ENCODE measurements around the gene CASP2. TPM values are rescaled to one million over a fixed set of nuclear protein-coding genes. Genes with fewer than 3 reads are reported as not detected.

The CASP2 gene
- polyA plus RNA-seq, 1 donor (not counting 4 experiments of a cell fraction or from before 2014, with no cell fraction given), result 12.8 TPM

DNA sequence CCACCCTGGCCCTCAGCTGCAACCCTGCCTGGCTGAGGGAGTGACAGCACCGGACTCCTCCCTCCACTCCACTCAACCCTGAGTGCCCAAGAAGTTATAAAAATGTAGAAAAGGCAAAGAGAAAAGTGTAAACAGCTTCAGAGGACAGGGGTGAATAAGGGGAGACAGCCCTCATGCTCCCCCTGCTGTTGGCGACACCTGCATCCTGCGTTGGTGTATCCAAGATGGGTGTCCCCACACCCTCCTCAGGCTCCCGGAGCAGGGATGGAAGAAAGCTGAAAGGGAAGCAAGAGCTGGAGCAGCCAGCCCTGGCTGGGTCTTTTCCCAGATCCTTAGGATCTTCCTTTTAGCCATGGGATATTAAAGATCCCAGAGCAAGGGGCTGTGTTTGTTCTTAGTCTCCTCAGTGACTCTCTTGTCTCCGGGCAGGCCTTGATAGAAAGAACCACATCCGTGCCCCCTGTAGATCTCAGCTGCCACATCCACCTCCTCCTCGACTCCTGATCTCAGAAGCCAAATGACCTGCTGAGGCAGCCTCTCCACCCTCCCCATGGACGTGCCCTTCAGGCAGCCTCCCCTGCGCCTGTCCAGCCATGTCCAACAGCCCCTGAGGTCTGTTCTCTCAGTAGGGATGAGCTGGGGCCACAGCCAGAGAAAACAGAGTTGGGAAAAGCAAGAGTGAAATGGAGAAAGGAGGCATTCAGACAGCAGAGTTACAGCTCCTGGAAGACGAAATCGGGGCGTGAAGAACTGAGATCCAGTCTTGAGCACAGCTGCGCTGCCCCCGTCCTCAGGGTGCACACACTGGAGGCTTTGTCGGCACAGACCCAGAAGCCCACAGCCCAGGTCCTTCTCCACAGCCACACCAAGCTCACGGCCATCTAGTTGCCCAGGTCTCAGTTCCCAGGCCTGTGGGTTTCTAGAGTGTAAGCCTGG, 67.6 kb downstream of the CASP2 start:
- H3K27ac ChIP-seq (ENCODE audit: control insufficient read depth, insufficient read depth, low read length), result no peak overlapping the region
- no peak overlapping the region for H3K9ac ChIP-seq (ENCODE audit: control insufficient read depth, extremely low read depth, insufficient read depth, low read length)
- H3K9me3 ChIP-seq (ENCODE audit: control insufficient read depth, low read depth, low read length), result no peaks in the 10 kb centered on the region
- H3K36me3 ChIP-seq (ENCODE audit: control insufficient read depth in 2 of 2, extremely low read depth in 1 of 2, insufficient read depth in 2 of 2, low read length in 2 of 2), result no peaks in the 10 kb centered on the region
- no peaks in the 10 kb centered on the region for H3K4me1 ChIP-seq (ENCODE audit: control insufficient read depth, extremely low read depth, insufficient read depth, low read length)
- H3K4me3 ChIP-seq (ENCODE audit: control insufficient read depth in 2 of 3, extremely low read depth in 1 of 3, insufficient read depth in 2 of 3, low read depth in 1 of 3, low read length in 3 of 3), result no peak overlapping the region
- DNase-seq (ENCODE audit: low read depth, low spot score) (no peak), FAIRE-seq (no peak)
- H3K9me1 ChIP-seq (ENCODE audit: control insufficient read depth, extremely low read depth, insufficient read depth, low read length), result no peaks in the 10 kb centered on the region
- TF ChIP-seq, protein P1, sequence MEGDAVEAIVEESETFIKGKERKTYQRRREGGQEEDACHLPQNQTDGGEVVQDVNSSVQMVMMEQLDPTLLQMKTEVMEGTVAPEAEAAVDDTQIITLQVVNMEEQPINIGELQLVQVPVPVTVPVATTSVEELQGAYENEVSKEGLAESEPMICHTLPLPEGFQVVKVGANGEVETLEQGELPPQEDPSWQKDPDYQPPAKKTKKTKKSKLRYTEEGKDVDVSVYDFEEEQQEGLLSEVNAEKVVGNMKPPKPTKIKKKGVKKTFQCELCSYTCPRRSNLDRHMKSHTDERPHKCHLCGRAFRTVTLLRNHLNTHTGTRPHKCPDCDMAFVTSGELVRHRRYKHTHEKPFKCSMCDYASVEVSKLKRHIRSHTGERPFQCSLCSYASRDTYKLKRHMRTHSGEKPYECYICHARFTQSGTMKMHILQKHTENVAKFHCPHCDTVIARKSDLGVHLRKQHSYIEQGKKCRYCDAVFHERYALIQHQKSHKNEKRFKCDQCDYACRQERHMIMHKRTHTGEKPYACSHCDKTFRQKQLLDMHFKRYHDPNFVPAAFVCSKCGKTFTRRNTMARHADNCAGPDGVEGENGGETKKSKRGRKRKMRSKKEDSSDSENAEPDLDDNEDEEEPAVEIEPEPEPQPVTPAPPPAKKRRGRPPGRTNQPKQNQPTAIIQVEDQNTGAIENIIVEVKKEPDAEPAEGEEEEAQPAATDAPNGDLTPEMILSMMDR (optimal IDR thresholded peaks at IDR 0.05 in 1 of 3, IDR thresholded peaks at IDR 0.05 in 1 of 3, conservative IDR thresholded peaks at IDR 0.05 in 1 of 3; ENCODE audit: extremely low read depth in 1 of 3, insufficient read depth in 2 of 3, low read length in 3 of 3), result peak in 1 of 3 experiments; percentile 36
- TF ChIP-seq EZH2 (IDR thresholded peaks at IDR 0.05; ENCODE audit: low read length), result no peak
- H3K79me2 ChIP-seq (ENCODE audit: control insufficient read depth, insufficient read depth, low read length), result no peaks in the 10 kb centered on the region
- peaks cover 30% of the 10 kb centered on the region for H3K27me3 ChIP-seq (ENCODE audit: control insufficient read depth, extremely low read depth, insufficient read depth, low read length)
- dilution Hi-C loops (cut with MboI; ENCODE audit: extremely low pct_ligation_motif_present, low sequenced_read_pairs), result no loop called here
- H2AFZ ChIP-seq (ENCODE audit: control insufficient read depth, low read length), result no peak overlapping the region
- H3K4me2 ChIP-seq (ENCODE audit: control insufficient read depth, extremely low read depth, insufficient read depth, low read depth, low read length), result no peak overlapping the region
- no peaks in the 10 kb centered on the region for H4K20me1 ChIP-seq (ENCODE audit: control insufficient read depth, extremely low read depth, insufficient read depth, low read length)

DNA sequence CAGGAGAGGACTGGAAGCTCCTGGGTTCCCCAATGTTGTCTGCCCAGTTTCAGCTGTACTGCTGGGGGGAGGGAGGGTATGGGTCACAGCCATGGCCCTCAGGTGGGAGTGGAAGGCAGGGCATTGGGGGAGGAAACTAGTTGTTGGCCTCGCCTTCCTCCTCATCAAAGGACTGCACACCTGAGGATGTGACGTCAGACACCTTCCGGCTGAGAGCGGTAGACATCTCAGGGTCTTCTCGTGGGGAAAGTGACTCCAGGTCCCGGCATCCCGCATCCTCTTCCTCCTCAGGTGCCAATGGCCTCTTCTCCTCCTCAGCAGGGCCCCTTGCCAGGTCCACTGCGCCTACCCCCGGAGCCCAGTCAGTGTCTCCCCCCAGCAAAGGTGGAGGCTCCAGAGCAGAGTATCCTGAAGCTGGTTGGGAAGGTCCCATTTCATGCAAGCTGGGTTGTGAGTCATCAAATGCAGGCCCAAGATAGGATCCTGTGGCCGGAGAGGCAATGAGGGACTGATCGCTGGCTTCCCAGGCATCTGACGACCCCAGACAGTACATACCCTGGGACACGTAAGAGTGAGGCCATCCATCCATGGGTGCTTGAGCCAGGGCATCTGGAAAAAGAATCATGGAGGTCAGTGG, 68.4 kb downstream of the CASP2 start:
- no peak for FAIRE-seq
- Histone ChIP-seq H3K27ac (ENCODE audit: control insufficient read depth, insufficient read depth, low read length) (no peak overlapping the region), H3K9ac (ENCODE audit: control insufficient read depth, extremely low read depth, insufficient read depth, low read length) (no peak overlapping the region), H3K36me3 (ENCODE audit: control insufficient read depth in 2 of 2, extremely low read depth in 1 of 2, insufficient read depth in 2 of 2, low read length in 2 of 2) (no peaks in the 10 kb centered on the region), H3K4me3 (ENCODE audit: control insufficient read depth in 2 of 3, extremely low read depth in 1 of 3, insufficient read depth in 2 of 3, low read depth in 1 of 3, low read length in 3 of 3) (no peak overlapping the region), H2AFZ (ENCODE audit: control insufficient read depth, low read length) (no peak overlapping the region), H3K79me2 (ENCODE audit: control insufficient read depth, insufficient read depth, low read length) (no peaks in the 10 kb centered on the region), H3K4me2 (ENCODE audit: control insufficient read depth, extremely low read depth, insufficient read depth, low read depth, low read length) (no peak overlapping the region), H3K27me3 (ENCODE audit: control insufficient read depth, extremely low read depth, insufficient read depth, low read length) (peaks cover 38% of the 10 kb centered on the region), H3K9me1 (ENCODE audit: control insufficient read depth, extremely low read depth, insufficient read depth, low read length) (no peaks in the 10 kb centered on the region), H3K9me3 (ENCODE audit: control insufficient read depth, low read depth, low read length) (no peaks in the 10 kb centered on the region), H4K20me1 (ENCODE audit: control insufficient read depth, extremely low read depth, insufficient read depth, low read length) (no peaks in the 10 kb centered on the region), H3K4me1 (ENCODE audit: control insufficient read depth, extremely low read depth, insufficient read depth, low read length) (no peaks in the 10 kb centered on the region)
- dilution Hi-C loops (cut with MboI; ENCODE audit: extremely low pct_ligation_motif_present, low sequenced_read_pairs), result no loop called here
- DNase-seq (ENCODE audit: low read depth, low spot score), result no peak
- no peak for TF ChIP-seq EZH2 (IDR thresholded peaks at IDR 0.05; ENCODE audit: low read length)
- TF ChIP-seq, protein P1 (optimal IDR thresholded peaks at IDR 0.05 in 1 of 3, IDR thresholded peaks at IDR 0.05 in 1 of 3, conservative IDR thresholded peaks at IDR 0.05 in 1 of 3; ENCODE audit: extremely low read depth in 1 of 3, insufficient read depth in 2 of 3, low read length in 3 of 3), result no peak

Small RNA genes within 50 kb of the gene (small RNA-seq; reads per million reads assigned to genes)
- gene RN7SL481P (ENCODE audit: insufficient read length in 3 of 3, low read depth in 3 of 3, low replicate concordance in 1 of 3), result 0 to 0.07 (median 0) reads per million in 3 experiments
- 0 reads per million in 3 experiments for gene RN7SL535P (ENCODE audit: insufficient read length in 3 of 3, low read depth in 3 of 3, low replicate concordance in 1 of 3)

Other genes with a start within 250 kb of the CASP2 start
- gene OR6V1, start 236.0 kb upstream of the CASP2 start, polyA plus RNA-seq, result not detected in 3 replicates
- gene PIP, start 156.3 kb upstream of the CASP2 start, polyA plus RNA-seq, result not detected in 3 replicates
- gene TAS2R39, start 104.9 kb upstream of the CASP2 start, polyA plus RNA-seq, result not detected in 3 replicates
- not detected in 3 replicates for gene TAS2R40, start 66.3 kb upstream of the CASP2 start, polyA plus RNA-seq
- 133 to 171 TPM (median 157 TPM) in 3 replicates for gene GSTK1, start 24.9 kb upstream of the CASP2 start, polyA plus RNA-seq
- gene TMEM139, start 3.4 kb upstream of the CASP2 start, polyA plus RNA-seq, result 20.9 to 25.1 TPM (median 22.3 TPM) in 3 replicates
- 0.03 to 0.05 TPM in 2 of 3 replicates, not detected in the other for gene CLCN1, start 27.8 kb downstream of the CASP2 start, polyA plus RNA-seq
- gene FAM131B, start 74.4 kb downstream of the CASP2 start, polyA plus RNA-seq, result 0.12 to 0.24 TPM (median 0.21 TPM) in 3 replicates
- gene ZYX, start 93.0 kb downstream of the CASP2 start, polyA plus RNA-seq, result 17.6 to 77.8 TPM (median 22.5 TPM) in 3 replicates
- gene EPHA1, start 120.5 kb downstream of the CASP2 start, polyA plus RNA-seq, result 24.6 to 37.1 TPM (median 31.9 TPM) in 3 replicates
- 0.08 to 0.20 TPM (median 0.17 TPM) in 3 replicates for gene TAS2R60, start 155.1 kb downstream of the CASP2 start, polyA plus RNA-seq
- gene TAS2R41, start 189.5 kb downstream of the CASP2 start, polyA plus RNA-seq, result not detected in 3 replicates

Data from keratinocyte (primary cell).